Fibroblast of skin of scalp (primary cell): ENCODE data around the gene INHBB.
A peak's percentile ranks its signal among the peaks of the same experiment; 100 is the strongest.

Experiments
- DNase-seq: peaks from one replicate; pipeline ENCODE4 v3.0.0-alpha.2; 2013

Gene INHBB

GRCh38 chr2:120358734-120359465 is 13.0 kb downstream of the INHBB start:
- no peak for DNase-seq

GRCh38 chr2:120360307-120360855 is 14.4 kb downstream of the INHBB start:
- no peak for DNase-seq

GRCh38 chr2:120362926-120363325 is 17.0 kb downstream of the INHBB start:
- no peak for DNase-seq

GRCh38 chr2:120365236-120365793 is 19.4 kb downstream of the INHBB start:
- DNase-seq = no peak

- no peak for DNase-seq
Measured at GRCh38 chr2:120366698-120367097, 20.8 kb downstream of the INHBB start.

- DNase-seq = no peak
Measured at GRCh38 chr2:120367221-120367620, 21.3 kb downstream of the INHBB start.

GRCh38 chr2:120367649-120368048 is 21.7 kb downstream of the INHBB start:
- peak; percentile 63 for DNase-seq

GRCh38 chr2:120368086-120368485 is 22.1 kb downstream of the INHBB start:
- DNase-seq = no peak

GRCh38 chr2:120369250-120369649 is 23.3 kb downstream of the INHBB start:
- DNase-seq = no peak

GRCh38 chr2:120371969-120372625 is 26.2 kb downstream of the INHBB start:
- no peak for DNase-seq

GRCh38 chr2:120372816-120373215 is 26.9 kb downstream of the INHBB start:
- DNase-seq = no peak

- DNase-seq = no peak
Measured at GRCh38 chr2:120373424-120373823, 27.5 kb downstream of the INHBB start.

GRCh38 chr2:120374821-120375220 is 28.9 kb downstream of the INHBB start:
- no peak for DNase-seq

- no peak for DNase-seq
Measured at GRCh38 chr2:120375251-120376020, 29.5 kb downstream of the INHBB start.

- no peak for DNase-seq
Measured at GRCh38 chr2:120376101-120376500, 30.2 kb downstream of the INHBB start.

GRCh38 chr2:120376679-120377640 is 31.0 kb downstream of the INHBB start:
- DNase-seq = no peak

- no peak for DNase-seq
Measured at GRCh38 chr2:120378605-120379004, 32.7 kb downstream of the INHBB start.

- DNase-seq = no peak
Measured at GRCh38 chr2:120379916-120380893, 34.3 kb downstream of the INHBB start.

GRCh38 chr2:120381192-120381591 is 35.3 kb downstream of the INHBB start:
- DNase-seq = no peak

GRCh38 chr2:120381661-120382060 is 35.7 kb downstream of the INHBB start:
- DNase-seq = no peak
